ENCODE results near the gene ASAP2.

ASAP2 gene

GRCh38 chr2:9345343-9345742, 138.7 kb downstream of the ASAP2 start:
- no peak for DNase-seq (ENCODE audit: low read depth)
- no peak overlapping the region for H3K4me3 ChIP-seq (replicated peaks; ENCODE audit: low read depth, low read length)
- no peak for TF ChIP-seq CTCF (IDR thresholded peaks at IDR 0.05; ENCODE audit: low read length, missing control alignments)

- no peak for DNase-seq (ENCODE audit: low read depth)
- H3K4me3 ChIP-seq (replicated peaks; ENCODE audit: low read depth, low read length): no peak overlapping the region
- TF ChIP-seq CTCF (IDR thresholded peaks at IDR 0.05; ENCODE audit: low read length, missing control alignments): no peak
These were observed 139.4 kb downstream of the ASAP2 start for GRCh38 chr2:9345997-9346396.

GRCh38 chr2:9346885-9347284, 140.3 kb downstream of the ASAP2 start:
- TF ChIP-seq CTCF (IDR thresholded peaks at IDR 0.05; ENCODE audit: low read length, missing control alignments): no peak
- H3K4me3 ChIP-seq (replicated peaks; ENCODE audit: low read depth, low read length): no peak overlapping the region
- no peak for DNase-seq (ENCODE audit: low read depth)

- DNase-seq (ENCODE audit: low read depth): peak; percentile 83
- H3K4me3 ChIP-seq (replicated peaks; ENCODE audit: low read depth, low read length): no peak overlapping the region
- no peak for TF ChIP-seq CTCF (IDR thresholded peaks at IDR 0.05; ENCODE audit: low read length, missing control alignments)
These were observed 140.8 kb downstream of the ASAP2 start for GRCh38 chr2:9347411-9347881.

- TF ChIP-seq CTCF (IDR thresholded peaks at IDR 0.05; ENCODE audit: low read length, missing control alignments): no peak
- DNase-seq (ENCODE audit: low read depth): no peak
These were observed 147.7 kb downstream of the ASAP2 start for GRCh38 chr2:9354318-9354717.

GRCh38 chr2:9355270-9355669, 148.7 kb downstream of the ASAP2 start:
- no peak for DNase-seq (ENCODE audit: low read depth)
- no peak overlapping the region for H3K4me3 ChIP-seq (replicated peaks; ENCODE audit: low read depth, low read length)
- no peak for TF ChIP-seq CTCF (IDR thresholded peaks at IDR 0.05; ENCODE audit: low read length, missing control alignments)

More at GRCh38 chr2:9354318-9354717, 147.7 kb downstream of the ASAP2 start:
- no peak overlapping the region for H3K4me3 ChIP-seq (replicated peaks; ENCODE audit: low read depth, low read length)

GRCh38 chr2:9355716-9356115, 149.1 kb downstream of the ASAP2 start:
- no peak for TF ChIP-seq CTCF (IDR thresholded peaks at IDR 0.05; ENCODE audit: low read length, missing control alignments)
- no peak for DNase-seq (ENCODE audit: low read depth)
- no peak overlapping the region for H3K4me3 ChIP-seq (replicated peaks; ENCODE audit: low read depth, low read length)
